HFF-Myc (cell line): ENCODE measurements around the gene MRPS31.
"Not testable (repeated sequence)": the region's sequence is repeated elsewhere in the genome, so short reads cannot be mapped to it uniquely, and the experiment has no call there.

Source experiments
- DNase-seq: peaks from one replicate; pipeline ENCODE4 v3.0.0-alpha.2; 2011; ENCODE audit warnings: low read depth; ENCODE audit errors: extremely low read depth
- H3K4me3 ChIP-seq: replicated peaks from 2 replicates; pipeline ENCODE4 v1.5.1; 2011; ENCODE audit warnings: low read depth, mild to moderate bottlenecking, control low read depth, low read length
- CTCF ChIP-seq: IDR thresholded peaks from 2 replicates; pipeline ENCODE4 v1.5.1; 2012; ENCODE audit warnings: mild to moderate bottlenecking, low read depth, low read length, control low read depth; ENCODE audit errors: missing control alignments

The MRPS31 gene

GRCh38 chr13:40764587-40765403, 6.2 kb downstream of the MRPS31 start:
- no peak for DNase-seq
- TF ChIP-seq CTCF = no peak
- H3K4me3 ChIP-seq = no peak overlapping the region

GRCh38 chr13:40762849-40763248, 8.1 kb downstream of the MRPS31 start:
- no peak overlapping the region for H3K4me3 ChIP-seq

GRCh38 chr13:40758811-40759210, 12.2 kb downstream of the MRPS31 start:
- TF ChIP-seq CTCF = no peak
- H3K4me3 ChIP-seq = no peak overlapping the region
- no peak for DNase-seq

More at GRCh38 chr13:40762849-40763248, 8.1 kb downstream of the MRPS31 start:
- TF ChIP-seq CTCF = no peak
- no peak for DNase-seq

GRCh38 chr13:40756042-40756441, 14.9 kb downstream of the MRPS31 start:
- H3K4me3 ChIP-seq = no peak overlapping the region
- TF ChIP-seq CTCF = no peak
- no peak for DNase-seq

GRCh38 chr13:40755082-40755700, 15.8 kb downstream of the MRPS31 start:
- no peak overlapping the region for H3K4me3 ChIP-seq
- DNase-seq = no peak
- no peak for TF ChIP-seq CTCF

- peak; percentile 3 for TF ChIP-seq CTCF
- DNase-seq = no peak
- H3K4me3 ChIP-seq = no peak overlapping the region
These were observed 21.7 kb downstream of the MRPS31 start for GRCh38 chr13:40749327-40749726.

- DNase-seq, H3K4me3 ChIP-seq: not testable (repeated sequence)
These were observed 35.8 kb downstream of the MRPS31 start for GRCh38 chr13:40735232-40735548.

GRCh38 chr13:40734536-40735231, 36.3 kb downstream of the MRPS31 start:
- not testable (repeated sequence) for DNase-seq, H3K4me3 ChIP-seq
